Measurements from ENCODE around the gene UQCRQ. TPM values are rescaled to one million over a fixed set of nuclear protein-coding genes. Genes with fewer than 3 reads are reported as not detected.

Gene UQCRQ
- total and polyA plus RNA-seq, 4 donors, result 62.5 to 2,326 (median 326) TPM

DNA sequence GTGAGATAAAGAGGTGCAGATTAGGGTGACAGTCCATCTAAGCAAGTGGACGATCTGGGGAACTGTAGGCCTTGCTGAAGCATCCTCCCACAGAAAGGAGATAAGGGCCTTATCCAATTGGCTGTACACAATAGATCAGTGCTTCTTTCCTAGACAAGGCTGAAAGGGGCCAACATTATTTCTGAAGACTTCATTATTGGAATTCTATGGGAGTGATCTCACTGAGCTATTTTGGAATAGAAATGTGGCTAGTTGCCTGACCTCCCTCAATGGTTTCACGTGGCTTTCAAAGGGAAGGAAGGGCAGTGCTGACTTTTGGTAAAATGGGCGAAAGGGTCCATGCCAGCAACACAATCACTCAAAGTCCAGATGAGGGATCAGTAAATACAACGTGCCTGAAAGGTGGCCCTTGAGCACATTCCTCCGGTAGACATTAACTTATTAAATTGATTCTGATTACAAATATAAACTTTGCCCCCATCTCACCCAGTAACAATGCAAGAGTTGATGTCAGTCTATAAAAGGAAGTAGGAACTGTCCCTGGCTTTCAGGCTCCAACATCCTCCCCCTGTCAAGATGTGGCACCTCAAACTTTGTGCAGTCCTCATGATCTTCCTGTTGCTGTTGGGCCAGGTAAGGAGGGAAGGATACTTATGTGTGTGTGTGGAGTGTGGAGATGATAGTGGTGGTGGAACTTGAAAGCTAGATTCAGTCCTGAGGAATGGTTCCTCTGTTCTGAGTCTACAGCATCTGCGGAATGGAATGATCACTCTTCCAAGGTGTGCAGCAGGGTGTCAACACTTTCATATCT lies 6.9 kb downstream of the UQCRQ start, which contains the start of gene LEAP2:
Gene LEAP2 (plus strand): TSS at position 550 of the 811 bp plus-strand sequence. CDS start 27 bp downstream, at position 577.
- H3K9ac ChIP-seq (ENCODE audit: low read depth in 1 of 2, low read length in 2 of 2), result peak within 1 kb of the TSS; percentile 98 to 100
- peak within 1 kb of the TSS; percentile 90 to 98 for H3K27ac ChIP-seq (ENCODE audit: low read depth in 1 of 2, low read length in 2 of 2)
- WGBS, result 23% methylated on average over 6 of the region's 6 CpGs
- H3K27me3 ChIP-seq (ENCODE audit: control insufficient read depth in 4 of 4, insufficient read depth in 4 of 4, low read length in 3 of 4), result no peaks in the 10 kb centered on the region
- peaks cover 15 to 47% (median 32%) of the 10 kb centered on the region in 4 donors for H3K4me1 ChIP-seq (ENCODE audit: control insufficient read depth in 4 of 4, insufficient read depth in 4 of 4, low read length in 3 of 4)
- no peaks in the 10 kb centered on the region for H3K9me3 ChIP-seq (ENCODE audit: control insufficient read depth in 4 of 4, low read length in 3 of 4)
- peak within 1 kb of the TSS; percentile 54 to 81 (median 72) for H3K4me3 ChIP-seq (ENCODE audit: low read depth in 1 of 3, low read length in 3 of 3)
- peak; percentile 61 for DNase-seq (ENCODE audit: low spot score)
- H3K36me3 ChIP-seq (ENCODE audit: control insufficient read depth in 4 of 4, insufficient read depth in 3 of 4, low read depth in 1 of 4, low read length in 3 of 4), result peaks cover 3 to 22% (median 12%) of the 10 kb centered on the region in 4 donors
- TF ChIP-seq, protein P1, sequence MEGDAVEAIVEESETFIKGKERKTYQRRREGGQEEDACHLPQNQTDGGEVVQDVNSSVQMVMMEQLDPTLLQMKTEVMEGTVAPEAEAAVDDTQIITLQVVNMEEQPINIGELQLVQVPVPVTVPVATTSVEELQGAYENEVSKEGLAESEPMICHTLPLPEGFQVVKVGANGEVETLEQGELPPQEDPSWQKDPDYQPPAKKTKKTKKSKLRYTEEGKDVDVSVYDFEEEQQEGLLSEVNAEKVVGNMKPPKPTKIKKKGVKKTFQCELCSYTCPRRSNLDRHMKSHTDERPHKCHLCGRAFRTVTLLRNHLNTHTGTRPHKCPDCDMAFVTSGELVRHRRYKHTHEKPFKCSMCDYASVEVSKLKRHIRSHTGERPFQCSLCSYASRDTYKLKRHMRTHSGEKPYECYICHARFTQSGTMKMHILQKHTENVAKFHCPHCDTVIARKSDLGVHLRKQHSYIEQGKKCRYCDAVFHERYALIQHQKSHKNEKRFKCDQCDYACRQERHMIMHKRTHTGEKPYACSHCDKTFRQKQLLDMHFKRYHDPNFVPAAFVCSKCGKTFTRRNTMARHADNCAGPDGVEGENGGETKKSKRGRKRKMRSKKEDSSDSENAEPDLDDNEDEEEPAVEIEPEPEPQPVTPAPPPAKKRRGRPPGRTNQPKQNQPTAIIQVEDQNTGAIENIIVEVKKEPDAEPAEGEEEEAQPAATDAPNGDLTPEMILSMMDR (IDR thresholded peaks at IDR 0.05; ENCODE audit: low read depth, low read length, missing input control), result no peak
- TF ChIP-seq SP1 (IDR thresholded peaks at IDR 0.05) (peak; percentile 97), RAD21 (IDR thresholded peaks at IDR 0.05) (peak; percentile 34 to 54), TAF1 (conservative IDR thresholded peaks at IDR 0.05) (peak; percentile 98), FOXA2 (IDR thresholded peaks at IDR 0.05) (peak; percentile 88), YY1 (IDR thresholded peaks at IDR 0.05) (peak; percentile 94), FOXA1 (IDR thresholded peaks at IDR 0.05) (peak; percentile 88), GABPA (IDR thresholded peaks at IDR 0.05 in 1 of 2, conservative IDR thresholded peaks at IDR 0.05 in 1 of 2) (peak in 1 of 2 donors; percentile 76), RXRA (IDR thresholded peaks at IDR 0.05) (peak; percentile 91 to 97), NR2F2 (IDR thresholded peaks at IDR 0.05) (no peak), HNF4G (IDR thresholded peaks at IDR 0.05) (peak; percentile 98), EGR1 (IDR thresholded peaks at IDR 0.05; ENCODE audit: low read depth in 2 of 2) (peak; percentile 20 to 71), JUND (IDR thresholded peaks at IDR 0.05) (peak; percentile 86 to 96), HNF4A (conservative IDR thresholded peaks at IDR 0.05) (peak; percentile 97 to 98)
- TF ChIP-seq, protein P2, sequence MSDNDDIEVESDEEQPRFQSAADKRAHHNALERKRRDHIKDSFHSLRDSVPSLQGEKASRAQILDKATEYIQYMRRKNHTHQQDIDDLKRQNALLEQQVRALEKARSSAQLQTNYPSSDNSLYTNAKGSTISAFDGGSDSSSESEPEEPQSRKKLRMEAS (IDR thresholded peaks at IDR 0.05), result peak; percentile 88
- TF ChIP-seq, protein P3, sequence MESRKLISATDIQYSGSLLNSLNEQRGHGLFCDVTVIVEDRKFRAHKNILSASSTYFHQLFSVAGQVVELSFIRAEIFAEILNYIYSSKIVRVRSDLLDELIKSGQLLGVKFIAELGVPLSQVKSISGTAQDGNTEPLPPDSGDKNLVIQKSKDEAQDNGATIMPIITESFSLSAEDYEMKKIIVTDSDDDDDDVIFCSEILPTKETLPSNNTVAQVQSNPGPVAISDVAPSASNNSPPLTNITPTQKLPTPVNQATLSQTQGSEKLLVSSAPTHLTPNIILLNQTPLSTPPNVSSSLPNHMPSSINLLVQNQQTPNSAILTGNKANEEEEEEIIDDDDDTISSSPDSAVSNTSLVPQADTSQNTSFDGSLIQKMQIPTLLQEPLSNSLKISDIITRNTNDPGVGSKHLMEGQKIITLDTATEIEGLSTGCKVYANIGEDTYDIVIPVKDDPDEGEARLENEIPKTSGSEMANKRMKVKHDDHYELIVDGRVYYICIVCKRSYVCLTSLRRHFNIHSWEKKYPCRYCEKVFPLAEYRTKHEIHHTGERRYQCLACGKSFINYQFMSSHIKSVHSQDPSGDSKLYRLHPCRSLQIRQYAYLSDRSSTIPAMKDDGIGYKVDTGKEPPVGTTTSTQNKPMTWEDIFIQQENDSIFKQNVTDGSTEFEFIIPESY (IDR thresholded peaks at IDR 0.05), result peak; percentile 95
- TF ChIP-seq, protein P4, sequence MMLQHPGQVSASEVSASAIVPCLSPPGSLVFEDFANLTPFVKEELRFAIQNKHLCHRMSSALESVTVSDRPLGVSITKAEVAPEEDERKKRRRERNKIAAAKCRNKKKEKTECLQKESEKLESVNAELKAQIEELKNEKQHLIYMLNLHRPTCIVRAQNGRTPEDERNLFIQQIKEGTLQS (IDR thresholded peaks at IDR 0.05), result peak; percentile 67
- TF ChIP-seq, protein P5, sequence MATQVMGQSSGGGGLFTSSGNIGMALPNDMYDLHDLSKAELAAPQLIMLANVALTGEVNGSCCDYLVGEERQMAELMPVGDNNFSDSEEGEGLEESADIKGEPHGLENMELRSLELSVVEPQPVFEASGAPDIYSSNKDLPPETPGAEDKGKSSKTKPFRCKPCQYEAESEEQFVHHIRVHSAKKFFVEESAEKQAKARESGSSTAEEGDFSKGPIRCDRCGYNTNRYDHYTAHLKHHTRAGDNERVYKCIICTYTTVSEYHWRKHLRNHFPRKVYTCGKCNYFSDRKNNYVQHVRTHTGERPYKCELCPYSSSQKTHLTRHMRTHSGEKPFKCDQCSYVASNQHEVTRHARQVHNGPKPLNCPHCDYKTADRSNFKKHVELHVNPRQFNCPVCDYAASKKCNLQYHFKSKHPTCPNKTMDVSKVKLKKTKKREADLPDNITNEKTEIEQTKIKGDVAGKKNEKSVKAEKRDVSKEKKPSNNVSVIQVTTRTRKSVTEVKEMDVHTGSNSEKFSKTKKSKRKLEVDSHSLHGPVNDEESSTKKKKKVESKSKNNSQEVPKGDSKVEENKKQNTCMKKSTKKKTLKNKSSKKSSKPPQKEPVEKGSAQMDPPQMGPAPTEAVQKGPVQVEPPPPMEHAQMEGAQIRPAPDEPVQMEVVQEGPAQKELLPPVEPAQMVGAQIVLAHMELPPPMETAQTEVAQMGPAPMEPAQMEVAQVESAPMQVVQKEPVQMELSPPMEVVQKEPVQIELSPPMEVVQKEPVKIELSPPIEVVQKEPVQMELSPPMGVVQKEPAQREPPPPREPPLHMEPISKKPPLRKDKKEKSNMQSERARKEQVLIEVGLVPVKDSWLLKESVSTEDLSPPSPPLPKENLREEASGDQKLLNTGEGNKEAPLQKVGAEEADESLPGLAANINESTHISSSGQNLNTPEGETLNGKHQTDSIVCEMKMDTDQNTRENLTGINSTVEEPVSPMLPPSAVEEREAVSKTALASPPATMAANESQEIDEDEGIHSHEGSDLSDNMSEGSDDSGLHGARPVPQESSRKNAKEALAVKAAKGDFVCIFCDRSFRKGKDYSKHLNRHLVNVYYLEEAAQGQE (IDR thresholded peaks at IDR 0.05), result peak; percentile 96
